CD1c-positive myeloid dendritic cell (primary cell): ENCODE data around the gene SPEF2.

ENCODE experiments used
- DNase-seq: peaks from one replicate; pipeline ENCODE4 v3.0.0-alpha.2; 2016; ENCODE audit errors: extremely low spot score

Gene SPEF2

DNA sequence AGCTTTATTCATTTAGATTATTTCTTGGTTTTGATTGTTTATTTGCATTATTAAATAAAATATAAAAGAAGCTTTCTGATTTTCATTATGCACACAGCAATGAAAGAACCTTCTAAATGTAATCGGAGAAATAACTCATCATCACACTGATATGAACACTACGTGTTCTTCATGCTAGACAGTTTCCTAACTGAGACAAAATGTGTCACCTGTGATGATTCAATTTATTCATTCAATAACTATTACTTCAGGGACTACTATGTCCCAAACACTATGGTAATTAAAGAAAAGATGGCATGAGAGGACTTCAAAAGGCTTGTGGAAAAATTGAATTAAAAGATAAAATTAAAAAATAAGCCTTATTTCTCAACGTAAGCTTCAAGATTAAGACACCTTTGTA lies 118.1 kb downstream of the SPEF2 start:
- no peak for DNase-seq

GRCh38 chr5:35736280-35736679 lies 118.6 kb downstream of the SPEF2 start:
- DNase-seq, result peak; percentile 5

- no peak for DNase-seq
Observed at GRCh38 chr5:35741126-35741716, 123.6 kb downstream of the SPEF2 start.

DNA sequence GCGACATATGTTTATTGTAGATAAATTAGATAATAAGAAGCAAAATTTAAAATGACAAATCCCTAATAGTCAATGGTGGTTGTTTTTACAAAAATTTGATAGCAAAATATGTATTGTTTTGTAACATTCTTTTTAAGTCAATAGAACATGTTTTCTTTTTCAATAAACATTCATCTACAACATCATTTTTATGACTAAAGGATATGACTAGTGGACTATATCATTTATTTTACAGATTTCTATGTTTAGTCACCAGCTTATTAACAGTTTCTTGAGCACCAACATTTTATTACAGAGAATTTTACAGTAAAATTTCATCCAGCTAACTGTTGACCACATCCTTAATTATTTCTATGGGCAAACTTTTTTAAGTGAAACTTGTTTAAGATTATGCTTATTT lies 124.3 kb downstream of the SPEF2 start:
- DNase-seq, result no peak

- no peak for DNase-seq
Observed at GRCh38 chr5:35743644-35744043, 126.0 kb downstream of the SPEF2 start.

GRCh38 chr5:35745193-35745592 lies 127.5 kb downstream of the SPEF2 start:
- DNase-seq, result no peak

DNA sequence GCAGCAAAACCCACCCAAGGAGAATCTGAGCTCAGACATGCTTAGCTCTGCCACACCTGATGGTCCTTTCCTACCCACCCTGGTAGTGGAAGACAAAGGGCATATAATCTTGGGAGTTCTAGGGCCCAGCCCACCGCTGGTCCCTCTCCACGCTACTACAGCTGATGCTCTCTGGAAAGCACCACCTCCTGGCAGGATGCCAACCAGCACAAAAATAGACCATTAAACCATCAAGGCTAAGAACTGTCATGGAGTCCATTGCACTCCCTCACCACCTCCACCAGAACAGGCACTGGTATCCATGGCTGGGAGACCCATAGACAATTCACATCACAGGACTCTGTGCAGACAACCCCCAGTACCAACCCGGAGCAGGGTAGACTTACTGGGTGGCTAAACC lies 128.0 kb downstream of the SPEF2 start:
- DNase-seq, result no peak

- DNase-seq, result no peak
Observed at GRCh38 chr5:35752012-35752411, 134.3 kb downstream of the SPEF2 start.

DNA sequence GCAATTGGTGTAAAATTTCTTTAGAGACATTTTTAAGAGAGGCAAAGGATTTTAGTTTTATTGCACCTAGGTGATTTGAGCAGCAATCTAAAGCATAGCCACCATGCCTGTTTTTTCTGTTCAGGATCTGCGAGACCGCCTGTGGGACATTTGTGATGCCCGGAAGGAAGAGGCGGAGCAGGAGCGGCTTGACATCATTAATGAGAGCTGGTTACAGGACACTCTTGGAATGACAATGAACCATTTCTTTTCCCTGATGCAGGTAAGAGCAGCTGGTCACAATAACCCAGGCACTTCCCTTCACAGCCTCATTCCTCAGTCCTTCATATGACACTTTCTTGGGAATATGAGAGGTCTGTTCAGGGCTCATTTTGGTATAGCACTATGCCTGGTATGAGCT lies 135.8 kb downstream of the SPEF2 start:
- no peak for DNase-seq

DNA sequence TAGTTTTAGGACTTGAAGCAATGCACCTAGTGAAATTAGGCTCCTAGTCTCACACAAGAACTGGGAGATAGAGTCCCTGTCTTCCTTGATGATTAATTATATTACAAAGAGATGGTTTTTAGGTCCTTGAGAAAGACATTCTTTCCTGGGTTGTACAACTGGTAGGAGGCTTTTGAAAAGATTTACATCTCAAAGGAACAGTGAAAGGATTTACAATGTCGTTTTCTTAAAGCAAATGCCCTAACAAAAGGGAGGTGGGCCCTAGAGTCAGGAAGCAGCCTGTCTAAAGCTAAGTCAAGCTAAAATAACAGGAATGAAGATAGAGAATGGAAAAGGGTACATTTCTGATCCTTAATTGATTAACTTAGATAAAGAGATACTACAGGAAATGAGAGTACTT lies 136.8 kb downstream of the SPEF2 start:
- no peak for DNase-seq

GRCh38 chr5:35755966-35756365 lies 138.3 kb downstream of the SPEF2 start:
- DNase-seq, result no peak

GRCh38 chr5:35758151-35758724 lies 140.6 kb downstream of the SPEF2 start:
- DNase-seq, result no peak

DNA sequence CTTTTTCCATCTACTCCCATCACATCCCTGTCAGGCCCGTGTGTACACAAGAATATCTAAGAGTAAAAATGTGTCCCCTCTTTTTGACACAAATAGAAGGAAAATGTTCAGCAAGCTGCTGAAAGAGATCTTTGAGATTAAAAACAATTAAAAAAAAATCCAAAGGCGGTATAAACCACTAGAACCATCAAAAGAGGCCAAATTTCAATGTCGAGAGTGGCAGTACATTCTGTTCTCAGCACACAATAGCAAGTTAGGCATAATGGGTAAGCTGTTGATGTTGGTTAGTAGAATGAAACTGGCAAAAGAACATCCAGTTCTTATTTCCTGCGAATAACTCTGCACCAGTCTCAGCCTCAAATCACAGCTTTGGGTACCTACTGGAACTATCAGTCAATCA lies 143.9 kb downstream of the SPEF2 start:
- no peak for DNase-seq

GRCh38 chr5:35762368-35762767 lies 144.7 kb downstream of the SPEF2 start:
- no peak for DNase-seq

GRCh38 chr5:35765921-35766320 lies 148.3 kb downstream of the SPEF2 start:
- no peak for DNase-seq

GRCh38 chr5:35771300-35771699 lies 153.6 kb downstream of the SPEF2 start:
- no peak for DNase-seq

DNA sequence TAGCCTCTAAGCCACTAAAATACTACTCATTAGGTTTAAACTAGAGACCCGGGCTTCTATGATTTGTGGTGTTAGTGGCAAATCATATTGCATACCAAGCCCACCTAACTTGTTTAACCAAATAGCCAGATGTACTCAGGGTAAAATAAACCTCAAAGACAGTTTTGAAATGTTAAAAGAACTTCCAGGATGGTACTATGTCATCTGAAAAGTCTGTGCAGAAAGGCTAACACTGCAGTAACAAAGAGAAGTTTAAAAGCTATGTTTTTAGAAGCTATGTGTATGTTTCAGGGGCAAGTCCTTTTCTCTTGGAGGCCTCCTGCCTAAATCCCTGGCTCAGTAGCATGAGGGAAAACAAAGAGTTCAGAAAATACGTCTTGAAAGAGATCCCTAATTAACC lies 154.2 kb downstream of the SPEF2 start:
- no peak for DNase-seq

- no peak for DNase-seq
Observed at GRCh38 chr5:35773967-35774366, 156.3 kb downstream of the SPEF2 start.

DNA sequence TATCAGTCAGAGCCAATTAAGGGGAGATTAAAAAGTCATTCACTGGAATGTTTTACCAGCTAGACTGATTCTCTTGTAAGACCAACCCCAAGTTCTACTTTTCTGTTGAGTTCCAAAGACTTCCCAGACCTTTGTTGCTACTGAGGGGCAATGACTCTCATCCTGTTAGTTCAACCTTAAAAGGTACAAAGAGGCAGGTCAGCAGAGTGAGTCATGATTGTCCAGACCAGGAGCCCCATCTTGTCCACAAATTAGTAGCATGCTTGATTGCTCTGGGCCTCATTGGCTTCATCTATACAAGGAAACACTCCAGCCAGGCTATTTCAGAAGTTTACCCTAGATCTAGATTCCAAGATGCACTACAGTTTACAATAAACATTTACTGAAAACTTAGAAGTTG lies 159.1 kb downstream of the SPEF2 start:
- DNase-seq, result no peak

GRCh38 chr5:35777358-35778087 lies 159.9 kb downstream of the SPEF2 start:
- peak; percentile 81 for DNase-seq

GRCh38 chr5:35778259-35778769 lies 160.7 kb downstream of the SPEF2 start:
- no peak for DNase-seq

DNA sequence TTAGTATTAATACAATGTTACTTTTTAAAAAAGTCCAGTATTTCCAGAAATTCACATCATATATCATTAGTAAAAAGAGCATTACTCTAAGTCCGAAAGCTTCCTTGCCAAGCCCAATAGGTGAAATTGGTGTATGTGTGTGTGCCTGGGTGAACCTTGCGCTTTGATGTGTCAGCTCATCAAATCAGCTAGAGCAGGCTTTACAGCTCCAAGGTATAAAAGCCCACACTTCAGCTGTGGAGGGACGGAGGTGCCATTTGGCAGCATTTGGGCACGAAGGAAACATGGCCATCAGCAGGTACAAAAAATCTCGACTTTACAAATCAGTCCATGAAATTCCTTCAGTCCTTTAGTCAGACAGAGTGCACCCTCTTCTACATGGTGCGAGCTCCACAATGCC lies 162.6 kb downstream of the SPEF2 start:
- no peak for DNase-seq

- no peak for DNase-seq
Observed at GRCh38 chr5:35781181-35781790, 163.6 kb downstream of the SPEF2 start.
